NAMALWA (cell line): ENCODE measurements around the gene RHPN2.
"Not testable (repeated sequence)": the region's sequence is repeated elsewhere in the genome, so short reads cannot be mapped to it uniquely, and the experiment has no call there.

Experiments
- DNase-seq: peaks from one replicate; pipeline ENCODE4 v3.0.0-alpha.2; 2015; ENCODE audit warnings: low spot score

RHPN2 gene

DNA sequence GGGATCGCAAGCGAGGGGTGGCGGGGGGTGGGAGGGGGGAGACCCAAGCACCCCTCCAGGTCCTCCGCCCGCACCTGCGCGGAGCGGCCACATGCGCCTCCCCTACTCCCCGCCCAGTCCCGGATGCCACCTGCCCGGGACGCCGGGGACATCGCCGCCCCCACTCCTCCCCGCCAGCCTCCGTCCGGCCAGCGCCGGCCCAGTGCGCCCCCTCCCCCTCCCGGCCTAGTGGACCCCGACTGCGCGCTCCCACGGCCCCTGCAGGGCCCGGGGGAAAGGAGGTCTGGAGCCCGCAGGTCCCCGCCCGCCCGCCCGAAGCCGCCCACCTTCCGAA is 263 bp downstream of the RHPN2 start:
- DNase-seq, result peak; percentile 46

DNA sequence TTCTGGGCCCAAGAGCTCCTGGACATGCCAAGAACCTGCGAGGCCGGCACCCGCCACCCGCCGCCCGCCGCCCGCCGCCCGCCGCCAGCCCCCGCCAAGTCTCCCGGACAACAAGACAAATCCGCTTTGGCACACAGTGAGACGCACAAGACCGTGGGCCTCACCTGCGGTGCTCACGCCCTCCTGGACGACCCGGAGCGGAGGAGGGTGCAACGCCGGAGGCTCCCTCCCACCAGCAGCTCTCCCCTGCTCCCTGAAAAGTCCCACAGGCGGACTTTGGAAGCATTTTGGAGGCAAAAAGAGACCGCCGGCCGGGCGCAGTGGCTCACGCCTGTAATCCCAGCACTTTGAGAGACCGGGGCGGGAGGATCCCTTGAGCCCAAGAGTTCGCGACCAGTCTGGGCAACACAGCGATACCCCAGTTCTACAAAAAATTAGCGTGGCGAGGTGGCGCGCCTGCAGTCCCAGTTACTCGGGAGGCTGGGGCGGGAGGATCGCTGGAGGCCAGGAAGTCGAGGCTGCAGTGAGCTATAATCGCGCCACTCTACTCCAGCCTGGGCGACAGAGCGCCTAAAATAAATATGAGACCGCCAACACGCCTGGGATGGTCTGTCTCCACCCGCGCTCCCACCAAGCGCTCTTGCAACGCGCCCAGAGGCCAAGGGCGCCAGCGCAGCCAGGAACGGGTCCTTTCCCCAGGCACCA is 783 bp downstream of the RHPN2 start:
- DNase-seq, result no peak

DNA sequence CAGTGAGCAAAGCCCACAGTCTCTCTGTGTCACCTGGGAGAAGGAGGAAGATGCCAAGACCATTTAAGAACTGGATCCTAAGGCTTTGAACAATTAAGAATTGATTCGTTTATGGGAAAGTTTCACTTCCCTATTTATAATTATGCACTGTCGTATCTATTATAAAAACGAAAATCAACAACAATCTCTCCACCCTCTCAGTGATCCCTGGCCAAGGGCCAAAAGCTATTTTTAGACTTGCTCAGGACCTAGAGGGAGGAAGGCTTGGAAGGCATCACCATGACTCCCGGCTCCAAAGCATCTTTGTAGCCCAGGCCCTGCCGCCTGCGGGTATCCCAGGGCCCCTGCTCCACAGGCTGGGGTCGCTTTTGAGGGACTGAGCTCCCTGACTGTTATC is 1.3 kb downstream of the RHPN2 start:
- peak; percentile 44 for DNase-seq

DNA sequence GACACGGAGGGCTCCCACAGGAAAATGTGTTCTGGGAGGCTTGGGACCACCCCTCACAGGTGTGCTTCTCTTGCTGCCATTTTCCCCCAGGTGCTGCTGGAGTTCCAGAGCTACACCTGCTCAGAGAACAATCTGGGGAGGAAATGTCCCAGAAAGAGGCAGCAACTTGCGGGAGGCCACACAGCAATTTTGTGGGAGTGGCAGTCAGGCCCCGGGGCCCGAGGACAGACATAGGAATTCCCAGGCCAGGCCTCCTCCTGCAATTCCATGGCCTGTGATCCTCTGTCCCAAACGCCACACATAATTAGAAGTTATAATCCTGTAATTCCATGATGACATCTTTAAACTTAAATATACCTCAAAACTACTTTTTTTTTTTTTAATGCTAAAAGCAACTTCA is 1.8 kb downstream of the RHPN2 start:
- DNase-seq, result no peak

DNA sequence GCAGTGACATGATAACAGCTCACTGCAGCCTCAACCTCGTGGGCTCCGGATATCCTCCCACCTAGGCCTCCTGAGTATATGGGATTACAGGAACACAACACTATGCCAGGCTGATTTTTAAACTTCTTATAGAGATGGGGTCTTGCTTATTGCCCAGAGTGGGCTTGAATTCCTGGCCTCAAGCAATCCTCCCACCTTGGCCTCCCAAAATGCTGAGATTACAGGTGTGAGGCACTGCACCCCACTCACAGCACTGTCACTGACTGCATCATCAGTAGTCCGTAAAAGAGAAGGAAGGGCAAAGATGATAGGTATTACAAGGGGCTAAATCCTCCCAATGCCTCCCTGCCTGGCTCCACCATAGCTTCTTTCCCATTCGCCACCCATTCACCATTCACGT is 4.1 kb downstream of the RHPN2 start:
- no peak for DNase-seq

DNA sequence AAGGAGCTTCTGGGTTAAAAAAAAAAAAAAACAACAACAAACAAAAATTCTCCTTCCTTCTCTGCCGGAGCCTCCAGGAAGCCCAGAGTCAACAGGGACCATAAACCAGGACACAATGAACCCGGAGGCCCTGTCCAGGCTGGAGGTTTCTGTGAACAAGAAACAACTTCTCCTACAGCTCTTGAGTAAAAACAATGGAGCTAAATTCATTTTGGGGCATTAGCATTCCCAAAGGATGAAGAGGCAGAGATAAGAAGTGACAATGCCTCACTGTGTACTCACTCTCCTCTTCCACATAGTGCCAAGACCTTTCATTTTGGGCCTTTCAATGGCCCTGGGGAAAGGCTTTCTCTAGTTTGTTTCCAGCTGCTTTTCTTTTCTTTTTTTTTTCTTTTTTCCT is 9.0 kb downstream of the RHPN2 start:
- DNase-seq, result no peak

DNA sequence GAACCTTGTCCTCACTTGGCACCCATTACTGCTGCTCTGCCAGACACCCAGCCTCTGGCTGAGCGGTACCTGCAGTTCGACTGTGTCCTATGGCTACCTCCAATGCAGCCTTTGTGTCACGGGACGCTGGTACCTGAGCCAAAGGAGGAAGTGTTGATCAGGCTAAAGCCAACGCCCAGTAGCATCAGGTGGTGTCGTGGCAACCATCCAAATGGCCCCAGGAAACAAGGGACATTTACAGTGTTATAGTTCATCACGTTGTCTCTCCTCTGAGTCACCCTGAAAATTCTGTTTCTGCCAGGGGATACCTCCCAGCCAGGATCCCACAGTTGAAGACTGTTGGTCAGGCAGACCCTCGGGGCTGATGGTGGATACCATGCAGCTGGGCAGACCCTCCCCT is 10.1 kb downstream of the RHPN2 start:
- no peak for DNase-seq

DNA sequence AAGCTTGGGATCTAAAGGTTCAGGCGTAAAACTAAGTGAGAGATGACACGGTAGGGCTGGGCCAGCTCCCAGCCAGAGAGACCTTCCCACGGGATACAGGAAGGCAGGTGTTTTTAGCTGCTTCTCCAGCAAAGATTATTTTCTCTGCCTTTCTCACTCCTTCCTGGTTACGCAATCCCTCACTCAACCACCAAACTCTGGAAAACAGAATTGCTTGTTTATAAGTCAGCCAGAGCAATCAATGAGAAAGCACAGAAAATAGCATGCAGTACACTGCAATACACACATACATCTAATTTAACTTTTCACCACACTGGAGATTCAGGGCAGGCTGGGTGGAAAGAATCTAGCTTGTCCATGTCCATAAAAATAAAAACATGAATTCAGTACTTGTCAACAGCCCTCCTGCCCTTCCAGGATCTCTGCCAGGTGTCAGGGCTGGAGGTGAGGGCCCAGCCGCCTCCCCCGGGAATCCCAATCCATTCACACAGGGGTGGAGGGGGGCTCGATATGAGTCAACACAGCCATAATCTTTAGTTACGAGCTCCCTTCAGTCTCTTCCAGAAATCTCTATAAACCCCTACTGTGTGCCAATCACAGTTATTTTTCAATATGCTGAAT is 12.2 kb downstream of the RHPN2 start:
- DNase-seq, result no peak

DNA sequence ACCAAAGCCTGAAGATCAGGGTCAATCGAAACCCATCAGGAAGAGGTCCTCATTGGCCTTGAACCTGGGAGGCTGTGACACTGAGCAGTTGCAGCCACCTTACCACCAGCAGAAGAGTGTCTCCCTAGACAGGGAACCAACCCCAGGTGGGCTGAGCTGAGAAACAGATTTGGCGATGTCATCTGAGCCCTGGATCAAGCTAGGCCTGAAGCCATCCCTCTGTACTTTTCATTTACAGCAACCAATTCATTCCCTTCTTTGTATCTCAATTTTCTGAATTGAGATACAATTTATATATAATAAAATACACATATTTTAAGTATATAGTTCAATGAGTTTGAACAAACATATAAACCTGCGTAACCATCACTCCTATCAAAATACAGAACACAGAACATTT is 14.6 kb downstream of the RHPN2 start:
- no peak for DNase-seq

DNA sequence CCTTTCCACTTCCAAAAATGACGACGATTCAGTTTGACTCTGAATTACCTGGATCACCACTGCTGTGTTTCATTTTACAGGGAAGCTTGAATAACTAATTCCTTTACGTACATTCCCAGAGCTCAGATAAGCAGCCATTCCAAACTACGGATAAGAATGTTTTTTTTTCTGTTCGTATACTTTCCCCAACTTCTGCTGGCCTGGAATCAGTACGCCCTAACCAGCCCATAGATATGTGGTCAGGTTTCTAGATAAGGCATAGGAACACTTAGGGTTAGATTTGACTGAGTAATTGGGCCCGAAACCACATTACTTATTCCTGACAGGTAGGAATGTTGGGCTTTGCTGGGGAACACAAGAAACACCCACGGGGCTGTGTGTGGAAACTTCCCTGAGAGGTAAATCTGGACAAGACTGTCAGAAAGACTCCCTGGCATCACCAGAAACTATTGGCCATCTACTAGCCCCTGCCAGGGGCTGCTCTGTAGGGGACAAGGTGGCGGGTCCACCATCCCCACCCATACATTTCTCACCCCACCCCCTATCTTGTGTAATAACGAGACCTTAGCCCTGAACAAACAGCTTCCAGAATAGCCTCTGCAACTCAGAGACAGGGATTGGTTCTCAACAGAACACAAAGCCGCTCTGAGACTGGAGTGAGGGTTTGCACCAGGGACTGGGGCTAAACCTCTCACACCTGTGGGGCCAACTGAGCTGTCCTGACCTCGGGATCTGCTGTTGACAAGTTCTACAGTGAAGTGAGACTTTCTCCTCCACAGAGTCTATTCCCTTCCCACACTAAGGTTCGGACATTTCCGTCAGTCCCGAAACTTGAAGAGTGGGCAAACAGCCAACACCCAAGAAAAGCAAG is 15.6 kb downstream of the RHPN2 start:
- no peak for DNase-seq

DNA sequence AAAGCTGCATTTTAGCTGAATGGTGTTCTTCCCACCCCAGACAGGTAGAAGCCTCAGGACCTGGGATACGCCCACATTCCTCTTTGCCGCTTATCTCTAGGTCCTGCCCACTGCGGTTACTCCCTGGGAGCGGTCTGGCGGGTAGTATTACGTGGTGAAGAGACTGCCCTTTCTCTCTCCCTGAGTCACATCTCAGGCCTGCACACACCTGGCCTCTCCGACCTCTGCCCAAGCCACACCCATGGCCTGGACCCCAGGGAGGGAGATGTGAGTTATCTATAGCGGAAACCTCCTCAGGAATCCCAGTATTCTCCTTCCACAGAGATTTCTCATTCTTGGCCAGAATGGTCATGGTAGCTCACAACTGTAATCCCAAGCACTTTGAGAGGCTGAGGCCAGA is 17.3 kb downstream of the RHPN2 start:
- DNase-seq, result no peak

DNA sequence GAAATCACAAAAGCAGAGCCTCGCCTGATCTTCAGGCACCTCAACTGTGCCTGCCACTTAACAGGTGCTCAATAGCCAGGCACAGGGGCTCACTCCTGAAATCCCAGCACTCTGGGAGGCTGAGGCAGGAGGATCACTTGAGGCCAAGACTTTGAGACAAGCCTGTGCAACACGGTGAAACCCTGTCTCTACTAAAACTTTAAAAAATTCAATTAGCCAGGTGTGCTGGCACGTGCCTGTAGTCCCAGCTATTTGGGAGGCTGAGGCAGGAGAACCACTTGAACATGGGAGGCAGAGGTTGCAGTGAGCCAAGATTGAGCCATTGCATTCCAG is 22.9 kb downstream of the RHPN2 start:
- DNase-seq, result not testable (repeated sequence)

DNA sequence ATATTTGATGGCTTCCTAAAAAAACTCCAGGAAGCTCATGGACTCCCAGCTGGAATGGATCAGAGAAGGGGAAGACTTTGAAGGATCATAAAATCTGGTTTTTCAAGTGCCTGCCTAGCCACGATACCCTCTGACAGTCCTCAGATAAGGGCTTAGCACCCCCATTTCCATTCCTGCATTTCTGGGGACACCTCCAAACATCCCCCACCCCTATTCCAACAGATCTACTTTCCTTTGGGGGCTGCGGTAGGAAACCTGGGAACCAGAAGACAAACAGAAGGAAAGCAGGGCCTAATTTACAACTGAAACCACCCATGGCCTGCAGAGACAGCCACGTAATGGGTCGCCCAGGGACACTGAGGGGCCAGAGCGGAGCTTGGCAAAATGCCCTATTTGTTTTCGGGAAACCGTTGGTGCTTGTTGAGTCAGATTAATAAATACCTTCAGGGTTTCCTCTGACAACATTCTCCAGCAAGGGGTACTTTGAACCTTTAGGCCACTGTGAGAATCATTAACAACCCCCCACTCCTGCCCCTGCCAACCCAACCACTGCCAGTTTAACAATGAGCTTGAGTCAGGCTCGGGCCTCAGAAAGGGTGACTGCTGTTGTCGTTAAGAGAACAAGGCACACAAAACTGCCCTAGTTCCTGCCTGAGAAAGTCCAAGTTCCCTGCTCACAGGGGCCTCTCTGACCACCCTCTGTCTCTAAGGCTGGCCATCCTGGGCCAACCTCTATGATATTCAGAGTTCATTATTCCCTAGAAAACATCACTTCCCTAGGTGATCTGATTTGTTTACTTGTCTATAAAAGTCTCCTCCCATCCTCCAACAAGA is 23.5 kb downstream of the RHPN2 start:
- DNase-seq, result no peak

DNA sequence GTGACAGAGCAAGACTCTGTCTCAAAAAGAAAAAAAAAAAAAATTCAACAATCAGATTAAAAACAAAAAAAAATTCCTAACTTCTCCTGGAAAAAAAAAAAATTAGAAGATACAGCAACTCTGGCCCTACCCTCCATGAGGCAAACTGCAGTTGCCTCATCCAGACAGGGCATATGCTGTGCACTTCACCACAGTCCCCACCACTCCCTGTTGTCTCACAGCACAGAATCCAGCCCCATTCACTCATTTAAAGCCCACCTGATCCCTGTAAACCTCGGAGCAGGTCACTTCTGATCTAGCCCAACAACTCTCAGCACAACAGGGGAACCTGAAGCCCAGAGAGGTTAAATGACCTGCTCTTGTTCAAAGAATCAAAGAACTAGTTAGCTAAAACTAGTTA is 24.9 kb downstream of the RHPN2 start:
- DNase-seq, result no peak

DNA sequence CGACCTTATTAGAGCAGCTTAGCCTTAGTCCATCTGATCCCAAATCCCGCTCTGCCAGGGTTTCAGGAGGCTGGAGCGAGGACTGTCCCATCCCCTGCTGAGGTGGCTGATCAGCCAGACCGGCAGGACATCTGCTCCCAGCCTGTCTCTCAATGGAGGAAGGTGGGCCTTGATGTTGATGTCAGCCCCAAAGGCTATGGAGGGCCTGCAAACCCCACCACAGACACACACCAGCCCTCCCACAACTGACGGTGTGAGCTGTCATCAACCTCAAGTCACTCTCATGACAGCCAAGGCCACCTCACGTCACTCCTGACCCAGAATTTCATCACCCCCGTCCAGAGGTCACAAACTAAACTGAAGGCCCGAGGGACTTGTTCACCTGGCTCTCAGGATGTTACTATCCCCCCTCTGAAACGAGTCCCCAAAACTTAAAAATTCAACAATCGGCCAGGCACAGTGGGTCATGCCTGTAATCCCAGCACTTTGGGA is 25.5 kb downstream of the RHPN2 start:
- no peak for DNase-seq

DNA sequence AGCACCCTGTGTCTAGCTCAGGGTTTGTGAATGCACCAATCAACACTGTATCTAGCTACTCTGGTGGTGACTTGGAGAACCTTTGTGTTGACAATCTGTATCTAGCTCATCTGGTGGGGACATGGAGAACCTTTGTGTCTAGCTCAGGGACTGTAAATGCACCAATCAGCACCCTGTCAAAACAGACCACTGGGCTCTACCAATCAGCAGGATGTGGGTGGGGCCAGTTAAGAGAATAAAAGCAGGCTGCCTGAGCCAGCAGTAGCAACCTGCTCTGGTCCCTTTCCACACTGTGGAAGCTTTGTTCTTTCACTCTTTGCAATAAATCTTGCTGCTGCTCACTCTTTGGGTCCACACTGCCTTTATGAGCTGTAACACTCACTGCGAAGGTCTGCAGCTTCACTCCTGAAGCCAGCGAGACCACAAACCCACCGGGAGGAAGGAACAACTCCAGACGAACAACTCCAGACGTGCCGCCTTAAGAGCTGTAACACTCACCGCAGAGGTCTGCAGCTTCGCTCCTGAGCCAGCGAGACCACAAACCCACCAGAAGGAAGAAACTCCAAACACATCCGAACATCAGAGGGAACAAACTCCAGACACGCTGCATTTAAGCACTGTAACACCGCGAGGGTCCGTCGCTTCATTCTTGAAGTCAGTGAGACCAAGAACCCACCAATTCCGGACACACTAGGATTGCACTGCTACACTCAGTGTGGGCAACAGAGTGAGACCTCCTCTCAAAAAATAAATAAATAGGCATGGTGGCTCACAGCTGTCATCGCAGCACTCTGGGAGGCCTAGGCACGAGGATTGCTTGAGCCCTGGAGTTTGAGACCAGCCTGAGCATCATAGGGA is 27.3 kb downstream of the RHPN2 start:
- not testable (repeated sequence) for DNase-seq

DNA sequence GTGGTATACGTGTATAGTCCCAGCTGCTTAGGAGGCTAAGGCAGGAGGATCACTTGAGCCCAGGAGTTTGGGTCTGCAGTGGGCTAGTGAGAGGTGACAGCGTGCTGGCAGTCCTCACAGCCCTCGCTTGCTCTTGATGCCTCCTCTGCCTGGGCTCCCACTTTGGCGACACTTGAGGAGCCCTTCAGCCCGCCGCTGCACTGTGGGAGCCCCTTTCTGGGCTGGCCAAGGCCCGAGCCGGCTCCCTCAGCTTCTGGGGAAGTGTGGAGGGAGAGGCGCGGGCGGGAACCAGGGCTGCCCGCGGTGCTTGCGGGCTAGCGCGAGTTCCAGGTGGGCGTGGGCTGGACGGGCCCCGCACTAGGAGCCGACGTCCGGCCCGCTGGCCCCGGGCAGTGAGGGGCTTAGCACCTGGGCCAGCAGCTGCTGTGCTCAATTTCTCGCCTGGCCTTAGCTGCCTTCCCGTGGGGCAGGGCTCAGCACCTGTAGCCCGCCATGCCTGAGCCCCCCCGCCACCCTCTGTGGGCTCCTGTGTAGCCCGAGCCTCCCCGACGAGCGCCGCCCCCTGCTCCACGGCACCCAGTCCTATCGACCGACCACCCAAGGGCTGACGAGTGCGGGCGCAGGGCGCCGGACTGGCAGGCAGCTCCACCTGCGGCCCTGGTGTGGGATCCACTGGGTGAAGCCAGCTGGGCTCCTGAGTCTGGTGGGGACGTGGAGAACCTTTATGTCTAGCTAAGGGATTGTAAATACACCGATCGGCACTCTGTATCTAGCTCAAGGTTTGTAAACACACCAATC is 28.1 kb downstream of the RHPN2 start:
- DNase-seq, result not testable (repeated sequence)

DNA sequence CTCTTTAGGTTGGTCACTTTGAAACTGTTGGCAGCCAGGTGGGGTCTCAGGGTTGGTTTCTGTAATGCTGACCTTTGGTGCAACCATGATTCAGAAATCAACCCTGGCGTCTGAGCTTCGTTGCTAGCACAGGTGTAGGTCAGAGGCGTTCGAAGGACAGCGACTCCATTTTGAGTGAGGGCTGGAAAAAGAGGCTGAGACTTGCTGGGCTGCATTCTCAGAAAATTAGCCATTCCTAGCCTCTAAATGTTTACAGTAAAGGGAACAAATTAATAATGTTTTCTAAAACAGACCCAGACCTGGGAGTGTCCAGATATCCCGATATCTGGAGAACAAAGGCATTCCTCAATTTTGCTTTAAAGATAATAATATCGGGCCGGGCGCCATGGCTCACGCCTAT is 29.2 kb downstream of the RHPN2 start:
- no peak for DNase-seq

DNA sequence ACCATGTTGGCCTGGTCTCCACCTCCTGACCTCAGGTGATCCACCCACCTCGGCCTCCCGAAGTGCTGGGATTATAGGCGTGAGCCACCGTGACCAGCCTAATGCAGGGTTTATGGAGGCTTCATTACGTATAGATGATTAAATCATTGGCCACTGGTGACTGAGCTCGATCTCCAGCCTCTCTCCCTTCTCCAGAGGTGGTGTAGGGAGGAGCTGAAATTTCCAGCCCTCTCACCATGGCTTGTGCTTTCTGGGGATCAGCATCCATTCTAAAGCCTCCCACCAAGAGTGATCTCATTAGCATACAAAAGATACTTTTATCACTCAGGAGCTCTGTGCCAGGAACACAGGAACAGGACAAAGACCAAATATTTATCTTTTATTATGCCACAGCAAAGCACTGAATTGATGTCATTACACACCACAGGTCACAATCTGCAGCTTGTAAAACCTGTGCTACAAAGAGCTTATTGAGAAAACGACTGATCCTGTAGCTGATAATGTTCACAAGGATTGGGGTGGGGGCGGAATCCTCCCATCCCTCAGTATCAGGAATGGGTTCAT is 32.4 kb downstream of the RHPN2 start:
- DNase-seq, result no peak

DNA sequence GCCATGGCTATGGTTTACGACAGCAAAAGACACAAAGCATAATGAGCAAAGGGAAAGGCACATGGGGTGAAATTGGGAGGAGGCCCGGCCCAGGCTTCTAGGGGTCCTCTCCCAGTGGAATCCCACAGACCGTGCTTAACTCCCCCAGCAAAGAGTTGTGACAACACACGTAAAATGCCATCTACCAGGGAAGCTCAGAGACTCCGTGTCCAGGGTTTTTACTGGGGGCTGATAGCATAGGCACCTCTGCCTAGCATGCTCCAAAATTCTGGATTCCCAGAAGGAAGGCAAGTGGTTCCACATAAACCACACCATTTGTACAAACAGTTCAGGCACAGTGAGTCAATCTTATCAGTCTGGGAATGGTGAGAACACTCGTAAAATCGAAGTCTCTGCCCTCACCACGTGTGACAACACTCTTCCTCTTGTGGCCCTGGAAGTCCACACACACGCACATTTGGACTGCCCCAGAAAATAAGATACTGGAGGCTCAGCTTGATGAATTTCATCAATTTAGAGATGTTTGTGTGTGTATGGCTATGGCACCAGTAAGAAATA is 34.9 kb downstream of the RHPN2 start:
- DNase-seq, result no peak
